Fibroblast of gingiva (primary cell): ENCODE measurements around the gene TXLNB.
A peak's percentile ranks its signal among the peaks of the same experiment; 100 is the strongest.
"Not testable (repeated sequence)": the region's sequence is repeated elsewhere in the genome, so short reads cannot be mapped to it uniquely, and the experiment has no call there.

Experiments used
- DNase-seq: peaks from one replicate; pipeline ENCODE4 v3.0.0-alpha.2; 2011; ENCODE audit warnings: low read depth

TXLNB gene

GRCh38 chr6:139235661-139236060 lies 56.1 kb downstream of the TXLNB start:
- DNase-seq: no peak

- not testable (repeated sequence) for DNase-seq
Measured at GRCh38 chr6:139234193-139234592, 57.6 kb downstream of the TXLNB start.

DNA sequence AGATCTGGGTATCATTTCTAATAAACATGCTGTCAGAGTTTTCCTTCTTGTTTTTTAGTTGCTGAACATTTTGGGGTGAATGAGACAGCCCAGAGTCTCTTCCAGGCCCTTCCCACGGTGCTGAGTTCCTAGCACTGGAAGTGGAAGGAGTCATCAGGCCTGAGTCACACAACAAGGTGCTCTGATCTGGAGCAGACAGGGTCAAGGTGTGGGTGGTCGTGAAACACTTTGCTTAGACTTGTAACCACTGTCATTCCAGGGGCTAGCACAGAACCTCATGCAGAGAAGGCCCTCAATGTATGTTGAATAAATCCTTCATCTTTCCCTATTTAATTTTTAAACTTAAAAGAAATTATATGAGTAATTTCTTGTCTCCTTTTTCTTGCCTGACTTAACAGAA lies 60.6 kb downstream of the TXLNB start:
- DNase-seq: no peak

GRCh38 chr6:139230391-139230840 lies 61.4 kb downstream of the TXLNB start:
- peak; percentile 50 for DNase-seq

- not testable (repeated sequence) for DNase-seq
Measured at GRCh38 chr6:139228387-139228786, 63.4 kb downstream of the TXLNB start.

DNA sequence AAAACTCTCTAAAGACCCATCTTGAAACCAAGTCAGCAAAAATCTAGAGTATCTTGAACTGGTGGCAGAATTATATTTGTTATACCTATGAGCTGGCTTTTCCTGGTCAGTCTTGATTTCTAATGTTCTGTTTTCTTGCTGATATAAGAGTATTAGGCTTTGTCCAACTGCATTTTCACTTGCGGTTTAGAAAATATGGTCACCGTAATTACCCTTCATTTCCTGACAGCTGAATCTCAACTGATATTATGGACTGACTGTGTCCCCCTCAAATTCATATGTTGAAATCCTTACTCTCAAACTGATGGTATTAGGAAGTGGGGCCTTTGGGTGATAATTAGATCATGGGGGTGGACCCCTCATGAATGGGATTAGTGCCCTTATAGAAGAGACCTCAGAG lies 72.1 kb downstream of the TXLNB start:
- DNase-seq: no peak

DNA sequence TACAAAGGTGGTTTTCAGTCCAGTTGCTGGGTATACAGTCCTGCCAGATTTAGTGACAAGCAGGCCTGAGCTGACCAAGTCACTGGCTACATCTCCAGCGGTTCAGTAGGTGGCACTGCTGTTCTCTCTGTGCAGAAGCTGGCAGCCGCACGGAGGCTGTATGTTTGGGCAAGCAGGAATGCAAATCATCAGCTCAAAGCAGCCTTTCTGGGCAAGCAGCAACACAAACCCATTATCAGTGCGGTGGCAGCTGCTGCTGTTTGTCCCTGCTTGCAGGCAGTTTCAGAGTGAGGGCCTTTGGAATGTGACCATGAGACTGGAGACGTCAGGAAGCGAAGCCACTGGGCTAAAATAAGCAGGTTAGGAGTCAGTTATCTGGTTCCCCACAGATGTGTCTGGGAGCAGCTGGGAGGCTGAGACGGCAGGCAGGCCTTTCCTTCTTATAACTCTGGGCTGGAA lies 72.5 kb downstream of the TXLNB start:
- DNase-seq: peak; percentile 94

- DNase-seq: not testable (repeated sequence)
Measured at GRCh38 chr6:139212460-139212859, 79.3 kb downstream of the TXLNB start.

DNA sequence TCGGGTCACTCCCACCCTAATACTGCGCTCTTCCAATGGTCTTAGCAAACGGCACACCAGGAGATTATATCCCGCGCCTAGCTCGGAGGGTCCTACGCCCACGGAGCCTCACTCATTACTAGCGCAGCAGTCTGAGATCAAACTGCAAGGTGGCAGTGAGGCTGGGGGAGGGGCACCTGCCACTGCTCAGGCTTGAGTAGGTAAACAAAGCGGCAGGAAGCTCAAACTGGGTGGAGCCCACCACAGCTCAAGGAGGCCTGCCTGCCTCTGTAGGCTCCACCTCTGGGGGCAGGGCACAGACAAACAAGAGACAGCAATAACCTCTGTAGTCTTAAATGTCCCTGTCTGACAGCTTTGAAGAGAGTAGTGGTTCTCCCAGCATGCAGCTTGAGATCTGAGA lies 81.0 kb downstream of the TXLNB start:
- DNase-seq: not testable (repeated sequence)

GRCh38 chr6:139205843-139206242 lies 86.0 kb downstream of the TXLNB start:
- DNase-seq: no peak

DNA sequence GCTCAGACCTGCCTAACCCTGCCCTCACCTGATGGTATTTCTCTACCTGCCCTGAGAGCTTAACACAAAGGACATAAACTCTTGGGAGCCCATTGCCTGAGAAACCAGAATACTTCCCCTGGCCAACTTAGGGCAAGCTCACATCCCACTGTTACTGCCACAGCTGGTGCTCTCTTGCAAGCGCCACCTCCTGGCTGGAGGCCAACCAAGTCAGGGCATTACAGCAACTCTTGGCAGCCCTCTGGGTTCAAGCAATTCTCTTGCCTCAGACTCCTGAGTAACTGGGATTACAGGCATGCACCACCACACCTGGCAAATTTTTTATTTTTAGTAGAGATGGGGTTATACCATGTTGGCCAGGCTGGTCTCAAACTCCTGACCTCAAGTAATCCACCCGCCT lies 86.8 kb downstream of the TXLNB start:
- DNase-seq: no peak

DNA sequence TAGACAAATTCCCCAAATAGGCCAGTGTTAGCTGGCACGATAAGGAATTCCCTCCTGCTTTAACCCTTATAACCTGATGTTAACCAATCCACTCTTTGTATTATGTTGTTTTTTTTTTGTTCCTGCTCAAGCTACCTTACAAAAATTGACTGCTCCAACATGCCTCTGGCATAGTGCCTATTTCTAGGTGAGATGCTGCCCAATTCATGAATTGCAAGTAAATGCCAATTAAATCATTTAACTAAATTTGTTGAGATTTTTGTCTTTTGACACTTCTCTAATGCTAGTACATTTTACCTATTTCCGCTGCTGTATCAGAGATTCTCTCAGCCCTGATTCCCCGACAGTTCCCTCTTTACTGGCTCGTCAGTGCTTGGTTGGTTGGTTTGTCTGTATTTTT lies 90.4 kb downstream of the TXLNB start:
- no peak for DNase-seq

- no peak for DNase-seq
Measured at GRCh38 chr6:139198529-139199288, 93.1 kb downstream of the TXLNB start.

DNA sequence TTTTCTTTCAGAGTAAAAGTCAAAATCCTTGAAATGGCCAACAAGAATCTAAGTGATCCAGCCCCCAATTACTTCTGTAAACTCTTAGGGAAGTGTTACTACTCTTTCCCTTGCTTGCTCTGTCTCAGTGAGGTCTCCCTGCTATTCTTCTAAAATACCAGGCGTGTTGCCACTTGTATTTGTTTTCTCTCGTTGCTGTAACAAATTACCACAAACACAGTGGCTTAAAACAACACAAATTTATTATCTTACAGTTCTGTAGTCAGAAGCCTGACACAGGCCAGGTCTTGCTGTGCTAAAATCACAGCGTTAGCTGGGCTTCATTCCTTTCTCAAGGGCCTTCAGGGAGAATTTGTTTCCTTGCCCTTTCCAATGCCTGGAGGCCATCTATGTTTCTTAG lies 97.1 kb downstream of the TXLNB start:
- DNase-seq: no peak
